Peyer's patch (tissue), 4 donors: ENCODE results near the gene RFTN1. TPM values are rescaled to one million over a fixed set of nuclear protein-coding genes. Genes with fewer than 3 reads are reported as not detected.

Source experiments
- DNase-seq, 3 donors: peaks; one replicate each; pipeline ENCODE4 v3.0.0-alpha.2; 2017 to 2019
- H3K27ac ChIP-seq, 4 donors: fragments of 200-600 bp; sonication (generic); one replicate each; pipeline ENCODE4 v1.5.1; 2016 to 2019
- H3K27me3 ChIP-seq, 2 donors: fragments of 200-600 bp; sonication (generic); one replicate each; pipeline ENCODE4 v1.5.1; 2019
- H3K36me3 ChIP-seq, 3 donors: fragments of 200-600 bp; sonication (generic); one replicate each; pipeline ENCODE4 v1.5.1; 2016 to 2019
- H3K4me1 ChIP-seq, 4 donors: fragments of 200-600 bp; sonication (generic); one replicate each; pipeline ENCODE4 v1.5.1; 2016 to 2019
- H3K4me3 ChIP-seq, 4 donors: fragments of 200-600 bp; sonication (generic); 1 replicate in 3 of 4; 2 replicates in 1 of 4; pipeline ENCODE4 v1.5.1; 2016 to 2019; ENCODE audit warnings: mild to moderate bottlenecking in 1 of 4
- H3K9me3 ChIP-seq, 4 donors: fragments of 200-600 bp; sonication (generic); one replicate each; pipeline ENCODE4 v1.5.1; 2016 to 2019; ENCODE audit warnings: mild to moderate bottlenecking in 1 of 4
- CTCF ChIP-seq, 6 experiments: fragments of 450-650 bp in 4 of 6; fragments of 200-600 bp in 2 of 6; sonication (generic) in 1 of 6; IDR thresholded peaks; one replicate each; pipeline ENCODE4 v1.5.1; 2017 to 2019; ENCODE audit warnings: antibody characterized with exemption in 6 of 6, mild to moderate bottlenecking in 3 of 6, moderate library complexity in 1 of 6
- POLR2A ChIP-seq, 2 donors: fragments of 450-650 bp; IDR thresholded peaks; one replicate each; pipeline ENCODE4 v1.5.1; 2017; ENCODE audit warnings: antibody characterized with exemption in 2 of 2, mild to moderate bottlenecking in 2 of 2, moderate library complexity in 2 of 2
- total RNA-seq, 4 donors: library from RNA; depleted of rRNA; stranded (reverse); fragments of >200 nt; gene quantifications; one replicate each; pipeline ENCODE4 v1.1.0, GENCODE V29; 2016

Gene RFTN1
- total RNA-seq, 4 donors from 2014 or later, result 6.1 to 135 (median 32.0) TPM

- Histone ChIP-seq H3K36me3 (peaks cover 0 to 7% (median 0%) of the 10 kb centered on the region in 3 donors), H3K27me3 (no peaks in the 10 kb centered on the region), H3K27ac (no peak overlapping the region), H3K9me3 (no peaks in the 10 kb centered on the region), H3K4me3 (no peak overlapping the region), H3K4me1 (no peaks in the 10 kb centered on the region)
- DNase-seq, result no peak
- no peak for TF ChIP-seq POLR2A (IDR thresholded peaks at IDR 0.05)
- TF ChIP-seq CTCF (IDR thresholded peaks at IDR 0.05), result no peak
These were observed 159.2 kb downstream of the RFTN1 start for GRCh38 chr3:16354291-16354690.

- H3K27me3 ChIP-seq, result no peaks in the 10 kb centered on the region
- TF ChIP-seq CTCF (IDR thresholded peaks at IDR 0.05), result no peak
- TF ChIP-seq POLR2A (IDR thresholded peaks at IDR 0.05), result no peak
- H3K4me1 ChIP-seq, result no peaks in the 10 kb centered on the region
- H3K9me3 ChIP-seq, result no peaks in the 10 kb centered on the region
- peaks cover 0 to 18% (median 0%) of the 10 kb centered on the region in 3 donors for H3K36me3 ChIP-seq
- no peak for DNase-seq
- H3K27ac ChIP-seq, result no peak overlapping the region
- H3K4me3 ChIP-seq, result no peak overlapping the region
These were observed 161.1 kb downstream of the RFTN1 start for GRCh38 chr3:16352428-16352827.

- no peak for TF ChIP-seq POLR2A (IDR thresholded peaks at IDR 0.05)
- no peaks in the 10 kb centered on the region for H3K4me1 ChIP-seq
- H3K27ac ChIP-seq, result no peak overlapping the region
- DNase-seq, result no peak
- H3K36me3 ChIP-seq, result peaks cover 0 to 20% (median 0%) of the 10 kb centered on the region in 3 donors
- H3K27me3 ChIP-seq, result no peaks in the 10 kb centered on the region
- H3K4me3 ChIP-seq, result no peak overlapping the region
- H3K9me3 ChIP-seq, result no peaks in the 10 kb centered on the region
These were observed 162.7 kb downstream of the RFTN1 start for GRCh38 chr3:16350597-16351318.

GRCh38 chr3:16349986-16350596, 163.4 kb downstream of the RFTN1 start:
- H3K36me3 ChIP-seq, result peaks cover 0 to 20% (median 0%) of the 10 kb centered on the region in 3 donors
- DNase-seq, result no peak
- no peak overlapping the region for H3K4me3 ChIP-seq
- TF ChIP-seq POLR2A (IDR thresholded peaks at IDR 0.05) (no peak), CTCF (IDR thresholded peaks at IDR 0.05) (no peak)
- H3K4me1 ChIP-seq, result no peaks in the 10 kb centered on the region
- no peaks in the 10 kb centered on the region for H3K9me3 ChIP-seq
- no peak overlapping the region for H3K27ac ChIP-seq
- no peaks in the 10 kb centered on the region for H3K27me3 ChIP-seq

GRCh38 chr3:16347548-16347947, 166.0 kb downstream of the RFTN1 start:
- Histone ChIP-seq H3K9me3 (no peaks in the 10 kb centered on the region), H3K4me3 (no peak overlapping the region), H3K4me1 (no peaks in the 10 kb centered on the region), H3K27ac (no peak overlapping the region), H3K36me3 (peaks cover 0 to 20% (median 0%) of the 10 kb centered on the region in 3 donors), H3K27me3 (no peaks in the 10 kb centered on the region)
- no peak for DNase-seq
- TF ChIP-seq POLR2A (IDR thresholded peaks at IDR 0.05), result no peak
- TF ChIP-seq CTCF (IDR thresholded peaks at IDR 0.05), result no peak

GRCh38 chr3:16346413-16347081, 167.0 kb downstream of the RFTN1 start:
- DNase-seq, result no peak
- H3K4me3 ChIP-seq, result no peak overlapping the region
- H3K27me3 ChIP-seq, result no peaks in the 10 kb centered on the region
- no peaks in the 10 kb centered on the region for H3K9me3 ChIP-seq
- no peak overlapping the region for H3K27ac ChIP-seq
- peaks cover 0 to 20% (median 0%) of the 10 kb centered on the region in 3 donors for H3K36me3 ChIP-seq
- H3K4me1 ChIP-seq, result no peaks in the 10 kb centered on the region
- no peak for TF ChIP-seq CTCF (IDR thresholded peaks at IDR 0.05)
- TF ChIP-seq POLR2A (IDR thresholded peaks at IDR 0.05), result no peak
